ENCODE measurements around the gene ZFYVE16. TPM values are rescaled to one million over a fixed set of nuclear protein-coding genes. Genes with fewer than 3 reads are reported as not detected.

Gene ZFYVE16
- total and polyA plus RNA-seq, 10 of the 15 experiments (the other 5 are each of a cell fraction or from before 2014, with no cell fraction given): 2.9 to 11.2 (median 7.8) TPM

- no peak for TF ChIP-seq ZBTB11 (CRISPR knock-in tag; IDR thresholded peaks at IDR 0.05)
- TF ChIP-seq FOXM1 (IDR thresholded peaks at IDR 0.05; ENCODE audit: low read depth, low read length): no peak
- no peak for TF ChIP-seq CHD2 (IDR thresholded peaks at IDR 0.05; ENCODE audit: borderline replicate concordance, low read depth, low read length)
- no peak for TF ChIP-seq BRCA1 (IDR thresholded peaks at IDR 0.05; ENCODE audit: low read depth, low read length)
- no peak for TF ChIP-seq KDM1A (IDR thresholded peaks at IDR 0.05; ENCODE audit: borderline replicate concordance)
- TF ChIP-seq CEBPZ (IDR thresholded peaks at IDR 0.05; ENCODE audit: low read depth, low read length): no peak
- TF ChIP-seq BMI1 (IDR thresholded peaks at IDR 0.05; ENCODE audit: borderline replicate concordance): no peak
- no peak for TF ChIP-seq IKZF1 (conservative IDR thresholded peaks at IDR 0.05)
- BruUV-seq (replicated peaks): no TSS peak
- ATAC-seq (no peak), DNase-seq (ENCODE audit: low read depth, low spot score) (no peak), FAIRE-seq (no peak)
- in situ Hi-C loops (cut with MboI): no loop called here
- WGBS (ENCODE audit: insufficient coverage, insufficient replicate concordance, low lambda C conversion rate, missing lambda C conversion rate): 53% methylated on average over 4 of the region's 4 CpGs
- Histone ChIP-seq H3K27me3 (replicated peaks in 1 of 2; ENCODE audit: control insufficient read depth in 2 of 2, insufficient read depth in 2 of 2, low read length in 1 of 2) (no peaks in the 10 kb centered on the region), H3K27ac (ENCODE audit: control insufficient read depth, insufficient read depth) (no peak overlapping the region), H3K9me3 (replicated peaks; ENCODE audit: control insufficient read depth, insufficient read depth, low read length) (no peaks in the 10 kb centered on the region), H3K79me2 (ENCODE audit: control insufficient read depth, insufficient read depth, low read length) (no peaks in the 10 kb centered on the region), H3K4me2 (ENCODE audit: control insufficient read depth, insufficient read depth) (no peak overlapping the region), H4K20me1 (ENCODE audit: control insufficient read depth, insufficient read depth) (no peaks in the 10 kb centered on the region), H3K4me1 (ENCODE audit: control insufficient read depth, insufficient read depth, low read length) (no peaks in the 10 kb centered on the region), H3K36me3 (ENCODE audit: control insufficient read depth in 2 of 2, insufficient read depth in 2 of 2, low read length in 1 of 2) (no peaks in the 10 kb centered on the region), H3K9ac (ENCODE audit: control insufficient read depth, insufficient read depth, low read length) (no peak overlapping the region), H3K4me3 (no peak overlapping the region), H2AFZ (ENCODE audit: control insufficient read depth, low read depth, low read length) (no peak overlapping the region)
- intact Hi-C loops (cut with micrococcal nuclease; ENCODE audit: unreplicated experiment): no loop called here
- POLR2A ChIA-PET: no interaction called here
- SMC1A ChIA-PET (ENCODE audit: uncharacterized antibody, unreplicated experiment): no interaction called here
- CTCF ChIA-PET: interaction anchor here (1.5 kb wide), 1 partner anchor 290 kb away, joined by 3 read pairs; no protein-coding TSS in a partner anchor
- RAD21 ChIA-PET (ENCODE audit: unreplicated experiment): no interaction called here
Measured at GRCh38 chr5:80382488-80382887, 25.4 kb upstream of the ZFYVE16 start.
